Activated naive CD4-positive, alpha-beta T cell treated with anti-CD3 and anti-CD28 coated beads, Interleukin-2, amount 10 ng/mL, durations not matched to agents 7 days and 5 days (primary cell): ENCODE results near the gene VPS13D.
"Not testable (repeated sequence)": the region's sequence is repeated elsewhere in the genome, so short reads cannot be mapped to it uniquely, and the experiment has no call there.

Source experiments
- CTCF ChIA-PET: fragments of 350-600 bp; sonication (Branson Sonifier 250); formaldehyde crosslinking; loops from one replicate; lab custom pipeline; 2021; ENCODE audit warnings: antibody characterized with exemption; lab: Charles Lee
- DNase-seq: peaks from one replicate; pipeline ENCODE4 v3.0.0-alpha.2; 2020
- H3K27ac Mint-ChIP-seq: one replicate; pipeline ENCODE4 v1.8.0; 2021; ENCODE audit warnings: mild to moderate bottlenecking, moderate library complexity, mixed read lengths
- H3K27me3 Mint-ChIP-seq: one replicate; pipeline ENCODE4 v1.8.0; 2021; ENCODE audit warnings: mild to moderate bottlenecking, mixed read lengths
- H3K36me3 Mint-ChIP-seq: one replicate; pipeline ENCODE4 v1.8.0; 2021; ENCODE audit warnings: mixed read lengths
- H3K4me1 Mint-ChIP-seq: one replicate; pipeline ENCODE4 v1.8.0; 2021; ENCODE audit warnings: mixed read lengths
- H3K4me3 Mint-ChIP-seq: one replicate; pipeline ENCODE4 v1.8.0; 2021; ENCODE audit warnings: mild to moderate bottlenecking, moderate library complexity, mixed read lengths
- H3K9me3 Mint-ChIP-seq: one replicate; pipeline ENCODE4 v1.8.0; 2021; ENCODE audit warnings: mixed read lengths

Gene VPS13D

GRCh38 chr1:12324423-12324822 is 94.6 kb downstream of the VPS13D start:
- Mint-ChIP-seq H3K36me3 (peaks cover 45% of the 10 kb centered on the region), H3K27me3 (no peaks in the 10 kb centered on the region), H3K4me1 (peaks cover 4% of the 10 kb centered on the region)

GRCh38 chr1:12324973-12325372 is 95.1 kb downstream of the VPS13D start:
- H3K4me1 Mint-ChIP-seq, DNase-seq, CTCF ChIA-PET, H3K4me3 Mint-ChIP-seq, H3K27me3 Mint-ChIP-seq, H3K9me3 Mint-ChIP-seq, H3K27ac Mint-ChIP-seq: not testable (repeated sequence)
- peaks cover 39% of the 10 kb centered on the region for H3K36me3 Mint-ChIP-seq

More at GRCh38 chr1:12324423-12324822, 94.6 kb downstream of the VPS13D start:
- CTCF ChIA-PET, result no interaction called here
- Mint-ChIP-seq H3K27ac (no peak overlapping the region), H3K4me3 (no peak overlapping the region), H3K9me3 (no peaks in the 10 kb centered on the region)
- no peak for DNase-seq

- DNase-seq, result no peak
- no peaks in the 10 kb centered on the region for H3K4me1 Mint-ChIP-seq
- H3K27ac Mint-ChIP-seq, result no peak overlapping the region
- no peaks in the 10 kb centered on the region for H3K27me3 Mint-ChIP-seq
- H3K9me3 Mint-ChIP-seq, result no peaks in the 10 kb centered on the region
- CTCF ChIA-PET, result no interaction called here
- no peak overlapping the region for H3K4me3 Mint-ChIP-seq
- H3K36me3 Mint-ChIP-seq, result peaks cover 35% of the 10 kb centered on the region
Measured at GRCh38 chr1:12326986-12327385, 97.2 kb downstream of the VPS13D start.

GRCh38 chr1:12327566-12327965 is 97.7 kb downstream of the VPS13D start:
- Mint-ChIP-seq H3K4me3 (no peak overlapping the region), H3K36me3 (peaks cover 33% of the 10 kb centered on the region), H3K27me3 (no peaks in the 10 kb centered on the region), H3K9me3 (no peaks in the 10 kb centered on the region), H3K4me1 (no peaks in the 10 kb centered on the region), H3K27ac (no peak overlapping the region)
- CTCF ChIA-PET, result no interaction called here
- DNase-seq, result no peak

- H3K36me3 Mint-ChIP-seq, result peaks cover 52% of the 10 kb centered on the region
- CTCF ChIA-PET, result no interaction called here
- no peaks in the 10 kb centered on the region for H3K9me3 Mint-ChIP-seq
- H3K27ac Mint-ChIP-seq, result no peak overlapping the region
- H3K27me3 Mint-ChIP-seq, result no peaks in the 10 kb centered on the region
- H3K4me1 Mint-ChIP-seq, result no peaks in the 10 kb centered on the region
- DNase-seq, result no peak
- no peak overlapping the region for H3K4me3 Mint-ChIP-seq
Measured at GRCh38 chr1:12333036-12333785, 103.4 kb downstream of the VPS13D start.

GRCh38 chr1:12335815-12336214 is 106.0 kb downstream of the VPS13D start:
- Mint-ChIP-seq H3K4me1 (peaks cover 11% of the 10 kb centered on the region), H3K27me3 (no peaks in the 10 kb centered on the region), H3K36me3 (peaks cover 58% of the 10 kb centered on the region), H3K9me3 (no peaks in the 10 kb centered on the region), H3K27ac (no peak overlapping the region), H3K4me3 (no peak overlapping the region)
- CTCF ChIA-PET, result no interaction called here
- DNase-seq, result no peak

GRCh38 chr1:12336413-12336812 is 106.6 kb downstream of the VPS13D start:
- no peak overlapping the region for H3K27ac Mint-ChIP-seq
- peaks cover 58% of the 10 kb centered on the region for H3K36me3 Mint-ChIP-seq
- no peaks in the 10 kb centered on the region for H3K27me3 Mint-ChIP-seq
- no peaks in the 10 kb centered on the region for H3K9me3 Mint-ChIP-seq
- H3K4me1 Mint-ChIP-seq, result peaks cover 15% of the 10 kb centered on the region
- DNase-seq, result no peak
- no peak overlapping the region for H3K4me3 Mint-ChIP-seq
- CTCF ChIA-PET, result no interaction called here

GRCh38 chr1:12338017-12338416 is 108.2 kb downstream of the VPS13D start:
- Mint-ChIP-seq H3K27ac (no peak overlapping the region), H3K27me3 (no peaks in the 10 kb centered on the region), H3K36me3 (peaks cover 63% of the 10 kb centered on the region), H3K9me3 (no peaks in the 10 kb centered on the region), H3K4me3 (no peak overlapping the region), H3K4me1 (peaks cover 28% of the 10 kb centered on the region)
- CTCF ChIA-PET, result no interaction called here
- no peak for DNase-seq

GRCh38 chr1:12338823-12339222 is 109.0 kb downstream of the VPS13D start:
- Mint-ChIP-seq H3K9me3 (no peaks in the 10 kb centered on the region), H3K4me1 (peaks cover 31% of the 10 kb centered on the region), H3K36me3 (peaks cover 59% of the 10 kb centered on the region), H3K27me3 (no peaks in the 10 kb centered on the region), H3K27ac (no peak overlapping the region), H3K4me3 (no peak overlapping the region)
- no peak for DNase-seq
- CTCF ChIA-PET, result interaction anchor here (0.6 kb wide), 1 partner anchor 63 kb away, joined by 3 read pairs; no protein-coding TSS in a partner anchor

- Mint-ChIP-seq H3K36me3 (peaks cover 56% of the 10 kb centered on the region), H3K9me3 (no peaks in the 10 kb centered on the region), H3K4me1 (peaks cover 37% of the 10 kb centered on the region), H3K27me3 (no peaks in the 10 kb centered on the region), H3K4me3 (no peak overlapping the region), H3K27ac (no peak overlapping the region)
- CTCF ChIA-PET, result no interaction called here
- no peak for DNase-seq
Measured at GRCh38 chr1:12339396-12339795, 109.6 kb downstream of the VPS13D start.

- Mint-ChIP-seq H3K4me1 (peaks cover 43% of the 10 kb centered on the region), H3K4me3 (no peak overlapping the region), H3K36me3 (peaks cover 53% of the 10 kb centered on the region), H3K9me3 (no peaks in the 10 kb centered on the region), H3K27ac (no peak overlapping the region), H3K27me3 (no peaks in the 10 kb centered on the region)
- DNase-seq, result no peak
- CTCF ChIA-PET, result no interaction called here
Measured at GRCh38 chr1:12339811-12340543, 110.1 kb downstream of the VPS13D start.

GRCh38 chr1:12340544-12340930 is 110.7 kb downstream of the VPS13D start:
- Mint-ChIP-seq H3K36me3 (peaks cover 53% of the 10 kb centered on the region), H3K4me3 (no peak overlapping the region)
- DNase-seq, result no peak

GRCh38 chr1:12341667-12342066 is 111.8 kb downstream of the VPS13D start:
- H3K4me1 Mint-ChIP-seq, result peaks cover 59% of the 10 kb centered on the region
- CTCF ChIA-PET, result no interaction called here
- H3K27ac Mint-ChIP-seq, result no peak overlapping the region
- no peaks in the 10 kb centered on the region for H3K27me3 Mint-ChIP-seq
- no peaks in the 10 kb centered on the region for H3K9me3 Mint-ChIP-seq
- peaks cover 54% of the 10 kb centered on the region for H3K36me3 Mint-ChIP-seq
- H3K4me3 Mint-ChIP-seq, result no peak overlapping the region
- DNase-seq, result no peak

More at GRCh38 chr1:12340544-12340930, 110.7 kb downstream of the VPS13D start:
- peaks cover 48% of the 10 kb centered on the region for H3K4me1 Mint-ChIP-seq
- H3K27me3 Mint-ChIP-seq, result no peaks in the 10 kb centered on the region
- H3K9me3 Mint-ChIP-seq, result no peaks in the 10 kb centered on the region
- no peak overlapping the region for H3K27ac Mint-ChIP-seq
- CTCF ChIA-PET, result interaction anchor here (1.0 kb wide), 1 partner anchor 66 kb away, joined by 3 read pairs; no protein-coding TSS in a partner anchor

- Mint-ChIP-seq H3K27ac (no peak overlapping the region), H3K9me3 (no peaks in the 10 kb centered on the region), H3K36me3 (peaks cover 57% of the 10 kb centered on the region), H3K4me3 (no peak overlapping the region), H3K4me1 (peaks cover 63% of the 10 kb centered on the region), H3K27me3 (no peaks in the 10 kb centered on the region)
- no peak for DNase-seq
- CTCF ChIA-PET, result no interaction called here
Measured at GRCh38 chr1:12342401-12343003, 112.7 kb downstream of the VPS13D start.
